ENCODE measurements around the gene SDCCAG8.

- TF ChIP-seq CTCF (IDR thresholded peaks at IDR 0.05; ENCODE audit: insufficient read depth, low read depth, low read length) (no peak), EZH2 (IDR thresholded peaks at IDR 0.05; ENCODE audit: insufficient read depth, low read length) (no peak)
Observed at GRCh38 chr1:243332440-243332839, 76.6 kb downstream of the SDCCAG8 start.

Data from astrocyte (in vitro differentiated cells and primary cell).